GM21381 (cell line): Measurements from ENCODE around the gene NLRC5.
"Not testable (repeated sequence)": the region's sequence is repeated elsewhere in the genome, so short reads cannot be mapped to it uniquely, and the experiment has no call there.

Source experiments
- ATAC-seq: cut with Tn5 transposase; IDR thresholded peaks from one replicate; pipeline ENCODE4 v1.9.1; 2021; ENCODE audit warnings: mild to moderate bottlenecking, moderate library complexity; ENCODE audit not compliant: unreplicated experiment

Gene NLRC5

DNA sequence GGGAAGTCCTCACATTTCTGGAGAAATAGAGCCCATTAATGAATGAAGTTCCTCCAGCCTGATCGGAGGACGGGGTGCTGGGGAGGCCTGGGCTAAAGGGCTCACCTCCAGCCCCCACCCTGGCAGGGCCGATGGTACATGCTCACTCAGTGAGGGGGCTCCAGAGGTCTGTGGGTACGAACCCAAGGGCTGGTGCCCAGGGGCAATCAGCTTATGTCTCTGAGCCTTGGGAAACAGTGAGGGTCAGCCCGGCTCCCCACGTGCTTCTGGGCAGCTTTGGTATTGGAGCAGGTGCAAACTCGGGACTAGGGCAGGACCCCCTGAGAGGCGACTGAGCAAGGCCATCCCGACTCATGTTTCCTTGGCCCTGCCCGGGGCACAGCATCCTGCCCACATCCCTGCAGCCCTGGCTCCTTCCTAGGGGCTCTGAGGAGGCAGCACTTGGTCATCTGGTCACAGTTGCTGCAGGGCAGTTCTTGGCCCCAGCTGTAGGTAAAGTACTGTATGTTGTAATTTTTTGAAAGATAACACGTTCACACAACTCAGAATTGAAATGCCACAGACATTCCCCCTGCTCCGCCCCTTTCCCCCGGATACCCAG is 28.6 kb upstream of the NLRC5 start:
- no peak for ATAC-seq

DNA sequence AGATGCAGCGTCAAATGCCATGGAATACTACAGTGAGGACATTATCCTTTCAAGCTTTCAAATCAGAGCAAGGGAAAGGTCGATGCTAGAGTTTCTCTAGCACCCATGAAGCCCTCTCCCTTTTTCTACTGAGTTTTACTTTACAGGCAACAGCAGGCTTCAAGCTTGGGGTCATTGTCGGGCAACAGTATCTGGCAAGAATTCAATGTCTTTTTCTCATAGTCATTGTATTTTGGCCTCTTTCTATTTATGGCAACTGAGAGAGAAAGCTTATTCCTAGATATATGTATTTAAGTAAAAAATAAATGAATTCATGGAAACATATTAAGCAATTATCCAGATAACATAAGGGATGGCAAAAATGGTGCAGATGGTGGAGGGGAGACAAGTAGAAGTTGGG is 28.0 kb upstream of the NLRC5 start:
- ATAC-seq = no peak

GRCh38 chr16:56961851-56962281 is 27.5 kb upstream of the NLRC5 start, which contains the start of gene CETP:
Gene CETP (plus strand): TSS chr16:56961950. CDS start chr16:56961980, 30 bp downstream.
- no peak for ATAC-seq

DNA sequence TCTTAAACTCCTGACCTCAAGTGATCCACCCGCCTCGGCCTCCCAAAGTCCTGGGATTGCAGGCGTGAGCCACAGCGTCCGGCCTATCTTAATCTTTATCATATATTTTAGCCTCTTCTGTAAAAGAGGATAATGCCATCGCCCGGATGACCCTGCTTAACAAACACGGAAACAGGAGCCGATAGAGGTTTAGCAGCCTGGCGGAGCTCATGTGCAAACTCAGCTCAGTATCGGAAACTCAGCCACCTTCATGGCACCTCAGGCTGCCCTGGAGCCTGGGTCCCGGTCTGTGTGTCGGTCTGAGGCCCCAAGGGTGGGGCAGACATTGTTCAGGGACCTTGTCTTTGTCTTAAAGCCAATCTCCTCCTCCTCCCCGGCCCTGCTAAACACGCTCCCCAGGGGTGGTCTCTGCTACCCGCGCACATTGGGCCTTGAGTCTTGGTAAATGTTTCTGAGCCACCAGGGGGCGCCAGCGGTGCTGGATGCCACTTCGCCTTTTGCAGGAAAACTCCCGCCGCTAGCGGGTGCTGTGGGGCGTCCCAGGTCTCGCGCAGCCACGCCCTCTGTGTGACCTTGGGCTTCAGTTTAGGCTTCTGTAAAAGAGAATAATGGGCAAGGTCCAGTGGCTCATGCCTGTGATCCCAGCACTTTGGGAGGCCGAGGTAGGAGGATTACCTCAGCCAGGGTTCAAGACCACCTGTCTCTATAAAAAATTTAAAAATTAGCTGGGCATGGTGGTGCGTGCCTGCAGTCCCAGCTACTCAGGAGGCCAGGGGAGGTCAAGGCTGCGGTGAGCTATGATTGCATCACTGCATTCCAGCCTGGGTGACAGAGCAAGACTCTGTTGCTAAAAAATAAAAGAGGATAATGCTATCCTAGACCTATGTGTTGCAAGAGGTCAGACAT is 24.9 kb upstream of the NLRC5 start:
- no peak for ATAC-seq

DNA sequence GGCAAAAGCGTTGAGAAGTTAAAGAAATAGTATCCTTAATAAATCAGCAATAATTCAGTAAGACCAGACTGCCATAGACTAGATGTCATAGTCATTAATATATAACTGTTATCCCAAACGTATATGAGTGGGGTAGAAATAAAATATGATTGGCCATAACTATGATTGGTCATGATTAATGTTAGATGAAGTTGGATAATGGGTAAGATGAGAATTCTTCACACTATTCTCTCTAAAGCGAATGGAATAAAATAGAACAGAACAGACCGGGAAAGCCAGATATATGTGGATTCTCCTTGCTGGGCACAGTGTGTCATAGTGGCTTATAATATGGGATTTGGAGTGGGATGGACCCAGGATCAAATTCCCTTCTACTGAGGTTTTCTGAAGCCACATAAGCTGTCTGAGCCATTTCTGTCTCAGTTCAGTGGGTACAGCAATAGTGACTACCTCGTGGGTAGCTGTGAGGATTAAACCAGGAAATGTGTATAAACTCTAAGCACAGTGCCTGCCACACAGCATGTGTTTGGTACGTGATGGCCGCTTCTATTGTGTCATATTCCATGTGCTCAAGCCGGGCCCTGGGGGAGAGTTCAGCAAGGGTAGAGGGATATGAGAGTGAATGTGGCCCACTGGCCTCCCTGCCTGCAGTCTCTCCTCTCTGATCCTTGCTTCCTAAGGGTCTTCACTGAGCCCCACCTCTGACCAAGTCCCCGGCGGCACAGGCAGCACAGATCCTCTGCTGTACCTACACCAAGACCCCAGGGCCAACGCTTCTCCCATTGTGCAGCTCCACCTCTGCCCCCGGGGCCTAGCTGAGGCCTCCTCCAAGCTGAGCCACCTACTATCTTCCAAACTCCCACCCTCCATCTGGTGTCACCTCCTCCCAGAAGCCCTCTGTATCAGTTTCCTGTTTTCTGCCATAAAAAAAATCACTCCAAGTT is 23.9 kb upstream of the NLRC5 start:
- no peak for ATAC-seq

DNA sequence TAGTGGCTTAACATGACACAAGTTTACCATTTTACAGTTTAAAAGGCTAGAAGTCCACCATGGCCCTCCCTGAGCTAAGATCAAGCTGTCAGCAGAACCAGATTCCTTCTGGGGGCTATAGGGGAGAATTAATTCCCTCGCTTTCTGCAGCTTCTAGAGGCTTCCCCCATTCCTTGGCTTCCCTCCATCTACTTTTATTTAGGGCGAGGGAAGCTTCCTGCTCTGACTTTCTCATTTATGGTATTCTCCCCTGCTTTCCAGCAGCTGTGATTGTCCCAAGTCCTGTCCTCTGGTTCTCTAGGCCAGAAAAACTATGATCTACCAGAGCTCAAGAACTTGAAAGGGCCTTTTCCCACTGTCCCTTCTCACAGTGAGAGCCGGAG is 23.3 kb upstream of the NLRC5 start:
- no peak for ATAC-seq

GRCh38 chr16:56967733-56968132 is 21.6 kb upstream of the NLRC5 start:
- ATAC-seq = no peak

DNA sequence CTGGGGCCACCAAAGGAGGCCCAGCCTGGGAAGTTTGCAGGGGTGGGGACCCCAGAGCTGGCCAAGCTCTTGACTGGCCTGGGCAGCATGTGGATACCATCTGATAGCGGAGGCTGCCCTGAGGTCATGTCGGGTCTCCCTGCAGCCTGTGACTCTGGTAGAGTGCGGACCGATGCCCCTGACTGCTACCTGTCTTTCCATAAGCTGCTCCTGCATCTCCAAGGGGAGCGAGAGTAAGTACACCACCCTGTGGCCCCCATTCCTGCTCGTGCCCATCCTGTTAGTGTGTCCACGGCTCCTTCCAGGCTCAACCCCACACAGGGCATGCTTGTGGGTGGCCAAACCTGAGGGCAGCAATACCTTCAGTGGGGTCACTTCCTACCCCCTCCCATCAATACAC is 19.6 kb upstream of the NLRC5 start:
- ATAC-seq = no peak

DNA sequence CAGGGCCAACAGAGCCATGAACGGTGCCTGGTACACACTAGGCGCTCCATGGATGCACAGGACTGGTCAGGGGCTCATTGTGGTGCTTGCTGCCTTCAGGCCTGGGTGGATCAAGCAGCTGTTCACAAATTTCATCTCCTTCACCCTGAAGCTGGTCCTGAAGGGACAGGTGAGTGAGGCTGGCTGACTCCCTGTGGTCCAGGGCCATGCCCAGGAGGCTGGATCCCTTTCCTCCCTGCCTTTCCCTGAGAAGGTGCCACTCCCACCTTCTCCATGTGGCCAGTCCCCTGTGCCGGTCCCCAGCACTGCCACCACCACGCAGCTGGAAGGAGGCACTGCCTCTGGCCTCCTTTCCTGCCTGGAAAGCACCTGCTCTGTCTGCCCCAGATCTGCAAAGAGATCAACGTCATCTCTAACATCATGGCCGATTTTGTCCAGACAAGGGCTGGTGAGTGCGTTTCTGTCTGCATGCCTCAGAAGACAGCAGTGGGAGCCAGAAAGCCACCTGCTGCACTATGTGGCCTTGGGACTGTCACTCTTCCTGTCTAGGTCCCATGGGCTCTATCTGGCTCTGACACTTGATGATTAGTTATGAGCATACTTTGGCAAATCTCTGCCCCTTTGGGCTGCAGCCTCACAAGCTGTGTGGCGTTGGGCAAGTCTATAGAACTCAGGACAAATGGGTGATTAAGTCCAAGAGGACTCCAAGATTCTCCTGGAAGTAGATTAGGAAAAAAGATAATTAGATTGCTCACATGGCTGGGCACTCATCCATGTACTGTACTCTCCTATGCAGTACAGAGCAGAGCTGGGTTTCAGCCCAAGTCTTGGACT is 18.2 kb upstream of the NLRC5 start:
- ATAC-seq = peak; percentile 72

GRCh38 chr16:56971768-56972043 is 17.7 kb upstream of the NLRC5 start:
- ATAC-seq = no peak

DNA sequence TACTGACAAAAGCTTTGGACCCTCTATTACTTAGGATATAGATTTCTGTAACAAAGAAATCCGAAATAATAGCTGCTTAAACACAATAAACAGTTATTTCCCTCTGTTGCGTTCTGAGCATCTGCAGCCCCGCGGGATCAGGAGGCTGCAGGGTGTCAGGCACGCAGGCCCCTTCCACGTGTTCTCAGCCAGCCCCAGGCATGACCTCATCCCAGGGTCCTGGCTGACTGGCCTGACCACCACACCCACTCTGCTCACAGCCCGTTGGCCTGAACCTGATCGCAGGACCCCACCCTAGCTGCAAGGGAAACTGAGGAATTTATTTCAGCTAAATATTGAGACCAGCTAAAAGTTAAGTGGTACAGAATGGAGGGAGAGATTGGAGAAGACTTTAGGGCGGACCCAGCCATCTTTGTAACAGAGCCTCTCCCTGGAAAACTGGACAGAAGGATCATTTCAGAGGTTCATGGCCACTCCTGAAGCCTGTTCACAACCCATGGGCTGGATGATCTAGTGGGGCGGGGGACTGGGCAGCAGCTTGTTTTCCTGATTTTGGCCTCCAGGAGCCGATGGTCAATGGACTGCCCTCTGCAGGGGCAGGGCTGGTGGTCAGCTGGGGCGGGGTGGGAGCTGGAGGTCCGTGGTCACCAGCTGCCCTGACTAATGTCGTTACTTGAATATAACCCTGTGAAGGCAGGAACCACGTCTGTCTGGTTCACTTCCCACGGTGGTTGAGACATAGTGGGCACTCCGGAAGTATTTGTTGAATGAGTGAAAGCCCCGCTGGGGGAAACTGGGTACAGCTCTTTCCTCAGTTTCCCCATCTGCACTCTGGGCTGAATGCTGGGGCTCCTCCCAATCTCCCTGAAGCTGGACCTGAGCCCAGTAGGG is 16.7 kb upstream of the NLRC5 start:
- no peak for ATAC-seq

- no peak for ATAC-seq
Observed at GRCh38 chr16:56973294-56973689, 16.1 kb upstream of the NLRC5 start.

DNA sequence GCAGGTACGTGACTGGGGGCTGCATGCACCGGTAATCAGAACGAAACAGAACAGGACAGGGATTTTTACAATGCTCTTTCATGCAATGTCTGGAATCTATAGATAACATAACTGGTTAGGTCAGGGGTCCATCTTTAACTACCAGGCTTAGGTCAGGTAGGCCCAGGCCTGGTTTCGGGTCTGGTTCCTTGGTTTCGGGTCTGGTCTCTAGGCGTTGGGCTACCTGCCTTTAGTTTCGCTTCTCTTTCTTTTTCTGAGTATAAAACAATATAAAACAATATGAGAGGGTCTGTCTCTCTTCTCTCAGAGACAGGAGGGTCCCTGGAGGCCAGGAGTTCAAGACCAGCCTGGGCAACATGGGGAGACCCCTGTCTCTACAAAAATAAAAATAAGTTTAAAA is 15.5 kb upstream of the NLRC5 start:
- not testable (repeated sequence) for ATAC-seq

DNA sequence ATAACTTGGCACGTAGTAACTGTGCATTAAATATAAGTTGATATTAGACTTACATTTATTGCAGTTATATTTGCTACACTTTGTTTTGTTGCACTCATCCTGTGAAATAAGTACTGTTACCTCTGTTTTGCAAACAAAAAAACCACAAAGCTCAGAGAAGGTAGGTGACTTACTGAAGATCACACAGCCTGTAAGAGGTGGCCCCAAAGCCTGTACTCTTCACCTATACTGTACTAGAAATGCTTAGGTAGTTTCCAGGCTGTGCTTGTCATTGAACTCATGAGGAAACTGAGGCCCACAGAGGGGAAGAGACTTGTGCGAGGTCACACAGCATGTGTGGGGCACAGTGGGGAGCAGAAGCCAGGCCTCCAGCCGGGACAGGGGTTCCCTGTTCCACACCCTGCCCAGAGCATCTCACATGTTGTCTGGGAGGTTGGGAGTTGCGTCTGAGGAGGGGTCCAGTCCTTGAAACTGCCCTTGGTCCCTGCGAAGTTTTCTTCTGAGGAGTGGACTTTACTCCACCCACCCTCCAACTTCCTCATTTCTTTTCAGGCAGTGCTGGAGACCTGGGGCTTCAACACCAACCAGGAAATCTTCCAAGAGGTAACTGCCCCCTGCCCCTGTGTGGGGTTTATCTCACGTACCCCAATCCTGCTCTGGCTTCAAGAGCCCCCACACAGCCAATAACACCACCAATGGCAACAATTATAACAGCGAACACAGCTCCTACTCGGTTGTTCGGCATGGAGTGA is 14.6 kb upstream of the NLRC5 start:
- ATAC-seq = no peak

DNA sequence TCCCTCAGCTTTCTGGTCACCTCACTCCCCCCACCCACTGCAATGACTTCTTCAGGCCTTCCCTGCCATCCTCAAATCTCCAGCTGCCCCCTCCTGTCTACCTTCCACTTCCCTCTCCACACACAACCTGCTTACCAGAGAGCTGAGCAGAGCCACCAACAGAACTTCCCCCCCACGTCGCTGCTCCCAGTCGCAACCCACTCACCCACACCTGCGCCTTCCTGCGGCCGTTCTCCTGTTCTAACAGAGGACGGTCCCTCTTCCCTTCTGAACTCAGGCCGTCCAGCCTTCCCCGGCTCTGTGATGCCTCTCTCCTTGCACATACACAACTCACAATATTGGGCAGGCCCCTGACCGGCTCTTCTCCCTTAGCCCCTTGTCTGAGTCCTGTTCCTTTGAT is 13.6 kb upstream of the NLRC5 start:
- ATAC-seq = no peak

GRCh38 chr16:56977216-56977615 is 12.1 kb upstream of the NLRC5 start:
- ATAC-seq = no peak

DNA sequence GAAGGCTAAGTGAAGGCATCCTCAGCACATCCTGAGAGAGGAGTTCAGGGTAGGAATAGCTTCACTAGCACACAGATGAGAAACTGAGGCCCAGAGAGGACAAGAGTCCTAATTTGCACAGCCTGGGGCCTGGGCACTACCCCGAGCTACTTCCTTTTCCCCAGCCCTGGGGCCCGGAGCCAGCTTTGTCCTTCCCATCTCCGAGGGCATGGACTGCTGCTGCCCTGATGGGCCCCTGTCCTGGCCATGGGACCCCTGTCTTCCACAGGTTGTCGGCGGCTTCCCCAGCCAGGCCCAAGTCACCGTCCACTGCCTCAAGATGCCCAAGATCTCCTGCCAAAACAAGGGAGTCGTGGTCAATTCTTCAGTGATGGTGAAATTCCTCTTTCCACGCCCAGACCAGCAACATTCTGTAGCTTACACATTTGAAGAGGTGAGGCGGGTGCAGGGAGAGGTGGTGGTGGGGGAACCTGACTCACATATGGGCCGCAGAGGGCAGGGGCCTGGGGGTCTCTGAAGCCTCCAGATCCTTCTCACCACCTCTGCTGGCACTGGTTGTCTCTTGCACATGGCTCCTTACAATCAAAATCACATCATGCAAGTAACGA is 11.4 kb upstream of the NLRC5 start:
- no peak for ATAC-seq

GRCh38 chr16:56980201-56980535 is 9.2 kb upstream of the NLRC5 start:
- no peak for ATAC-seq
